Upper lobe of left lung (tissue), 4 donors: Measurements from ENCODE around the gene B3GAT1.

Experiments
- EP300 ChIP-seq, 4 donors: sonication (generic); formaldehyde crosslinking; IDR thresholded peaks; one replicate each; pipeline ENCODE4 v1.5.1; 2017; ENCODE audit warnings: antibody characterized with exemption in 4 of 4, control low read depth in 2 of 4
- POLR2A ChIP-seq, 4 donors: fragments of 450-650 bp; IDR thresholded peaks; one replicate each; pipeline ENCODE4 v1.5.1; 2016 to 2017; ENCODE audit warnings: antibody characterized with exemption in 4 of 4, mild to moderate bottlenecking in 2 of 4
- TF ChIP-seq, protein P1 (sequence below), 6 experiments: fragments of 450-650 bp in 4 of 6; fragments of 200-600 bp in 2 of 6; sonication (generic) in 2 of 6; IDR thresholded peaks; one replicate each; pipeline ENCODE4 v1.5.1; 2016 to 2019; ENCODE audit warnings: antibody characterized with exemption in 6 of 6

DNA sequence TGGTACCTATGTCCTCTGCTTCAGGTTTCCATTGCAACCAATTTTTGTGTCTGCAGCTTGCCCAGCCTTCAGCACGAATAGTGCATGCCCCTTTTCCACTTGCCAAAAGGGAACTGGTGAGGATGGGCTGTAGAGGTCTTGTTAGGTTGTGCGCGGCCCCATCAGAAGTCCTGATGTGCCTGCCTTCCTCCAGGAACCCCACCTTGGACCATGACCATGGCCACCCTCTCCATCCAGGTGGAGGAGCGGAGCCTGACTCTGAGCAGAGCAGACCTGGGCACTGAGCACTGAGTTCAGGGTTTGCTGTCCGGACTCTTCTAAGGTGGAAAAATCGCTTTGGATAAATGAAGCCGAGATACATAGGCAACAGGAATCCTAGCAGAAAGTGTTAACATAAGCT is 73.4 kb downstream of the B3GAT1 start:
- TF ChIP-seq, protein P1, sequence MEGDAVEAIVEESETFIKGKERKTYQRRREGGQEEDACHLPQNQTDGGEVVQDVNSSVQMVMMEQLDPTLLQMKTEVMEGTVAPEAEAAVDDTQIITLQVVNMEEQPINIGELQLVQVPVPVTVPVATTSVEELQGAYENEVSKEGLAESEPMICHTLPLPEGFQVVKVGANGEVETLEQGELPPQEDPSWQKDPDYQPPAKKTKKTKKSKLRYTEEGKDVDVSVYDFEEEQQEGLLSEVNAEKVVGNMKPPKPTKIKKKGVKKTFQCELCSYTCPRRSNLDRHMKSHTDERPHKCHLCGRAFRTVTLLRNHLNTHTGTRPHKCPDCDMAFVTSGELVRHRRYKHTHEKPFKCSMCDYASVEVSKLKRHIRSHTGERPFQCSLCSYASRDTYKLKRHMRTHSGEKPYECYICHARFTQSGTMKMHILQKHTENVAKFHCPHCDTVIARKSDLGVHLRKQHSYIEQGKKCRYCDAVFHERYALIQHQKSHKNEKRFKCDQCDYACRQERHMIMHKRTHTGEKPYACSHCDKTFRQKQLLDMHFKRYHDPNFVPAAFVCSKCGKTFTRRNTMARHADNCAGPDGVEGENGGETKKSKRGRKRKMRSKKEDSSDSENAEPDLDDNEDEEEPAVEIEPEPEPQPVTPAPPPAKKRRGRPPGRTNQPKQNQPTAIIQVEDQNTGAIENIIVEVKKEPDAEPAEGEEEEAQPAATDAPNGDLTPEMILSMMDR (IDR thresholded peaks at IDR 0.05), result no peak
- TF ChIP-seq EP300 (IDR thresholded peaks at IDR 0.05), result no peak
- no peak for TF ChIP-seq POLR2A (IDR thresholded peaks at IDR 0.05)
